H9 (cell line): ENCODE results near the gene NPTN. TPM values are rescaled to one million over a fixed set of nuclear protein-coding genes. Genes with fewer than 3 reads are reported as not detected.

ENCODE experiments used
- DNase-seq: peaks from one replicate; pipeline ENCODE4 v3.0.0-alpha.2; 2017
- H2AFZ ChIP-seq: one replicate; pipeline ENCODE4 v1.6.1; 2013; ENCODE audit warnings: mild to moderate bottlenecking, low read length, control low read depth, moderate library complexity
- H2AK5ac ChIP-seq: 2 replicates; pipeline ENCODE4 v1.6.1; 2013; ENCODE audit warnings: low read length, control low read depth, mixed read lengths; ENCODE audit not compliant: insufficient read length
- H2BK120ac ChIP-seq: one replicate; pipeline ENCODE4 v1.6.1; 2013; ENCODE audit warnings: low read depth, mild to moderate bottlenecking, low read length, control low read depth, inconsistent platforms; ENCODE audit not compliant: poor library complexity, severe bottlenecking
- H2BK12ac ChIP-seq: 2 replicates; pipeline ENCODE4 v1.6.1; 2013; ENCODE audit warnings: low read length, control low read depth, mixed read lengths, low read depth; ENCODE audit not compliant: insufficient read length
- H2BK15ac ChIP-seq: 2 replicates; pipeline ENCODE4 v1.6.1; 2013; ENCODE audit warnings: low read depth, low read length, control low read depth
- H2BK20ac ChIP-seq: one replicate; pipeline ENCODE4 v1.6.1; 2013; ENCODE audit warnings: low read depth, mild to moderate bottlenecking, low read length, control low read depth, inconsistent platforms; ENCODE audit not compliant: poor library complexity, severe bottlenecking
- H2BK5ac ChIP-seq: 2 replicates; pipeline ENCODE4 v1.6.1; 2013; ENCODE audit warnings: low read length, control low read depth, mixed read lengths; ENCODE audit not compliant: insufficient read length
- H3K14ac ChIP-seq: 2 replicates; pipeline ENCODE4 v1.6.1; 2013; ENCODE audit warnings: low read length, control low read depth; ENCODE audit not compliant: insufficient read depth
- H3K18ac ChIP-seq: 2 replicates; pipeline ENCODE4 v1.6.1; 2013; ENCODE audit warnings: low read depth, mild to moderate bottlenecking, mixed read lengths, low read length, control low read depth; ENCODE audit not compliant: insufficient read length
- H3K23ac ChIP-seq: 2 replicates; pipeline ENCODE4 v1.6.1; 2013; ENCODE audit warnings: low read length, control low read depth, mixed read lengths, low read depth; ENCODE audit not compliant: insufficient read length
- H3K23me2 ChIP-seq: 2 replicates; pipeline ENCODE4 v1.6.1; 2013; ENCODE audit warnings: low read depth, mild to moderate bottlenecking, mixed read lengths, low read length, control low read depth; ENCODE audit not compliant: insufficient read length, poor library complexity, severe bottlenecking
- H3K27ac ChIP-seq: 2 replicates; pipeline ENCODE4 v1.5.1; 2013; ENCODE audit warnings: low read length, control low read depth, mixed read lengths, low read depth; ENCODE audit not compliant: insufficient read length
- H3K27me3 ChIP-seq: 2 replicates; pipeline ENCODE4 v1.6.1; 2013; ENCODE audit warnings: low read length, control low read depth, inconsistent platforms; ENCODE audit not compliant: insufficient read depth
- H3K4ac ChIP-seq: 2 replicates; pipeline ENCODE4 v1.6.1; 2013; ENCODE audit warnings: low read depth, mild to moderate bottlenecking, control low read depth, inconsistent platforms, low read length, moderate library complexity
- H3K4me1 ChIP-seq: 2 replicates; pipeline ENCODE4 v1.6.1; 2013; ENCODE audit warnings: low read length, control low read depth, inconsistent platforms; ENCODE audit not compliant: insufficient read depth
- H3K4me2 ChIP-seq: 2 replicates; pipeline ENCODE4 v1.6.1; 2013; ENCODE audit warnings: low read length, control low read depth, mixed read lengths; ENCODE audit not compliant: insufficient read length, insufficient read depth
- H3K56ac ChIP-seq: 2 replicates; pipeline ENCODE4 v1.6.1; 2013; ENCODE audit warnings: low read depth, mild to moderate bottlenecking, mixed read lengths, low read length, control low read depth; ENCODE audit not compliant: insufficient read length
- H3K79me1 ChIP-seq: 2 replicates; pipeline ENCODE4 v1.6.1; 2013; ENCODE audit warnings: low read depth, mild to moderate bottlenecking, moderate library complexity, low read length, control low read depth, inconsistent platforms; ENCODE audit not compliant: insufficient read depth, poor library complexity, severe bottlenecking
- H3K79me2 ChIP-seq: 2 replicates; pipeline ENCODE4 v1.6.1; 2013; ENCODE audit warnings: low read length, control low read depth, inconsistent platforms; ENCODE audit not compliant: insufficient read depth
- H3K9ac ChIP-seq: 2 replicates; pipeline ENCODE4 v1.6.1; 2013; ENCODE audit warnings: low read length, control low read depth, mixed read lengths; ENCODE audit not compliant: insufficient read length; ENCODE audit errors: extremely low read depth
- H3K9me3 ChIP-seq: one replicate; pipeline ENCODE4 v1.6.1; 2013; ENCODE audit warnings: low read depth, low read length, inconsistent platforms; ENCODE audit not compliant: control insufficient read depth
- H3T11ph ChIP-seq: one replicate; pipeline ENCODE4 v1.6.1; 2013; ENCODE audit warnings: mild to moderate bottlenecking, low read length, control low read depth, inconsistent platforms
- H4K20me1 ChIP-seq: one replicate; pipeline ENCODE4 v1.6.1; 2013; ENCODE audit not compliant: control insufficient read depth, insufficient read length, insufficient read depth
- H4K5ac ChIP-seq: 2 replicates; pipeline ENCODE4 v1.6.1; 2013; ENCODE audit warnings: low read depth, mild to moderate bottlenecking, mixed read lengths, low read length, control low read depth; ENCODE audit not compliant: insufficient read length
- H4K8ac ChIP-seq: replicated peaks from 2 replicates; pipeline ENCODE4 v1.6.1; 2013; ENCODE audit warnings: low read length, control low read depth, mixed read lengths, low read depth; ENCODE audit not compliant: insufficient read length
- H4K91ac ChIP-seq: 2 replicates; pipeline ENCODE4 v1.6.1; 2013; ENCODE audit warnings: low read depth, mild to moderate bottlenecking, moderate library complexity, mixed read lengths, low read length, control low read depth; ENCODE audit not compliant: insufficient read length
- H3K27ac Mint-ChIP-seq, 3 experiments: 2 replicates in 2 of 3; 3 replicates in 1 of 3; pipeline ENCODE4 v1.8.0; 2020 to 2021; ENCODE audit warnings: mixed read lengths in 3 of 3, mild to moderate bottlenecking in 1 of 3, moderate library complexity in 1 of 3
- H3K27me3 Mint-ChIP-seq: 2 replicates; pipeline ENCODE4 v1.8.0; 2021; ENCODE audit warnings: low read depth, mild to moderate bottlenecking, moderate library complexity, mixed read lengths
- H3K36me3 Mint-ChIP-seq, 3 experiments: 2 replicates in 2 of 3; 3 replicates in 1 of 3; pipeline ENCODE4 v1.8.0; 2020 to 2021; ENCODE audit warnings: low read depth in 3 of 3, mixed read lengths in 3 of 3; ENCODE audit not compliant: insufficient read depth in 1 of 3
- H3K4me1 Mint-ChIP-seq, 2 experiments: 2 replicates each; pipeline ENCODE4 v1.8.0; 2020; ENCODE audit warnings: mixed read lengths in 2 of 2
- H3K4me3 Mint-ChIP-seq, 2 experiments: 2 replicates in 1 of 2; 3 replicates in 1 of 2; pipeline ENCODE4 v1.8.0; 2020 to 2021; ENCODE audit warnings: mild to moderate bottlenecking in 2 of 2, mixed read lengths in 2 of 2, moderate library complexity in 1 of 2
- H3K9me3 Mint-ChIP-seq, 2 experiments: 2 replicates in 1 of 2; 3 replicates in 1 of 2; pipeline ENCODE4 v1.8.0; 2020; ENCODE audit warnings: mild to moderate bottlenecking in 2 of 2, mixed read lengths in 2 of 2, moderate library complexity in 1 of 2
- CTCF ChIP-seq: fragments of 200-600 bp; sonication (generic); conservative IDR thresholded peaks from 3 replicates; pipeline ENCODE4 v1.8.0; 2021; ENCODE audit warnings: antibody characterized with exemption, mild to moderate bottlenecking
- WGBS: extraction: QIAGEN DNeasy Blood & Tissue Kit; methylation state at CpG from one replicate; pipeline ENCODE4 v1.1.7; 2013; ENCODE audit warnings: missing lambda C conversion rate, low lambda C conversion rate, mixed read lengths; ENCODE audit not compliant: insufficient read length; ENCODE audit errors: extremely low coverage; 5-methylcytosine and 5-hydroxymethylcytosine counted together
- total RNA-seq: library from RNA; stranded (reverse); gene quantifications from 2 replicates; pipeline ENCODE4 v1.2.1, GENCODE V29; 2021

NPTN gene
- total RNA-seq, 1 experiment from 2014 or later, result 89.1 TPM

GRCh38 chr15:73626072-73626471, 7.1 kb downstream of the NPTN start:
- H2AK5ac ChIP-seq, result no peak overlapping the region
- H3K18ac ChIP-seq, result no peak overlapping the region
- H3K79me2 ChIP-seq, result peaks cover 23% of the 10 kb centered on the region; the same call in 1 of the 2 replicates
- DNase-seq, result no peak
- no peak overlapping the region for H2BK15ac ChIP-seq
- no peak overlapping the region for H4K91ac ChIP-seq
- no peak overlapping the region for H3T11ph ChIP-seq
- TF ChIP-seq CTCF, result no peak
- Mint-ChIP-seq H3K4me3 (no peak overlapping the region), H3K36me3 (no peaks in the 10 kb centered on the region), H3K4me1 (peaks cover 62 to 65% of the 10 kb centered on the region in 2 experiments), H3K27me3 (no peaks in the 10 kb centered on the region), H3K27ac (peak overlapping the region in 2 of 3 experiments; percentile 4 to 44; a peak in 2 of 7 replicates), H3K9me3 (no peaks in the 10 kb centered on the region)
- H3K9me3 ChIP-seq, result no peaks in the 10 kb centered on the region
- H3K4me1 ChIP-seq, result peaks cover 6% of the 10 kb centered on the region; the same call in 1 of the 2 replicates
- no peak overlapping the region for H3K4ac ChIP-seq
- H2BK12ac ChIP-seq, result no peak overlapping the region
- H2BK120ac ChIP-seq, result no peak overlapping the region
- H2BK5ac ChIP-seq, result no peak overlapping the region
- no peak overlapping the region for H4K8ac ChIP-seq
- no peaks in the 10 kb centered on the region for H4K20me1 ChIP-seq
- no peak overlapping the region for H3K4me2 ChIP-seq
- no peak overlapping the region for H3K14ac ChIP-seq
- H3K79me1 ChIP-seq, result peaks cover 6% of the 10 kb centered on the region
- no peak overlapping the region for H2BK20ac ChIP-seq
- H3K23ac ChIP-seq, result no peak overlapping the region
- no peak overlapping the region for H2AFZ ChIP-seq
- no peaks in the 10 kb centered on the region for H3K27me3 ChIP-seq
- no peak overlapping the region for H3K56ac ChIP-seq
- H3K27ac ChIP-seq, result no peak overlapping the region
- no peak overlapping the region for H3K9ac ChIP-seq
- no peak overlapping the region for H4K5ac ChIP-seq
- H3K23me2 ChIP-seq, result no peaks in the 10 kb centered on the region
- WGBS, result no CpG with 5 or more reads among the region's 2 CpGs
